GM21576 (cell line): Measurements from ENCODE around the gene RRAS.
A peak's percentile ranks its signal among the peaks of the same experiment; 100 is the strongest.

ENCODE experiments used
- ATAC-seq: cut with Tn5 transposase; IDR thresholded peaks from one replicate; pipeline ENCODE4 v1.9.1; 2021; ENCODE audit warnings: mild to moderate bottlenecking, moderate library complexity; ENCODE audit not compliant: unreplicated experiment

RRAS gene

DNA sequence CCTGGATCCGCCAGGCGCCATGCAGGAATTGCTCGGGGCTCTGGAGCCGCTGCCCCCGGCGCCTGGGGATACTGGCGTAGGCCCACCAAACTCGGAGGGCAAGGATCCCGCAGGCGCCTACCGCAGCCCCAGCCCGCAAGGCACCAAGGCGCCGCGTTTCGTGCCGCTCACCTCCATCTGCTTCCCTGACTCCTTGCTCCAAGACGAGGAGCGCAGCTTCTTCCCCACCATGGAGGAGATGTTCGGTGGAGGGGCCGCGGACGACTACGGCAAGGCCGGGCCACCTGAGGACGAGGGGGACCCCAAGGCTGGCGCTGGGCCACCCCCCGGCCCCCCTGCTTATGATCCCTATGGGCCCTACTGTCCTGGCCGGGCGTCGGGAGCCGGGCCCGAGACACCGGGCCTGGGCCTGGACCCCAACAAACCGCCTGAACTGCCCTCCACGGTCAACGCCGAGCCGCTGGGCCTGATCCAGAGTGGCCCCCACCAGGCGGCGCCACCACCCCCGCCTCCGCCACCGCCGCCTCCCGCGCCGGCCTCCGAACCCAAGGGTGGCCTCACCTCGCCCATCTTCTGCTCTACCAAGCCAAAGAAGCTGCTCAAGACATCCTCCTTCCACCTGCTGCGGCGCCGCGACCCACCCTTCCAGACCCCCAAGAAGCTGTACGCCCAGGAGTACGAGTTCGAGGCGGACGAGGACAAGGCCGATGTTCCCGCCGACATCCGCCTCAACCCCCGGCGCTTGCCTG lies 42.8 kb downstream of the RRAS start:
- no peak for ATAC-seq

DNA sequence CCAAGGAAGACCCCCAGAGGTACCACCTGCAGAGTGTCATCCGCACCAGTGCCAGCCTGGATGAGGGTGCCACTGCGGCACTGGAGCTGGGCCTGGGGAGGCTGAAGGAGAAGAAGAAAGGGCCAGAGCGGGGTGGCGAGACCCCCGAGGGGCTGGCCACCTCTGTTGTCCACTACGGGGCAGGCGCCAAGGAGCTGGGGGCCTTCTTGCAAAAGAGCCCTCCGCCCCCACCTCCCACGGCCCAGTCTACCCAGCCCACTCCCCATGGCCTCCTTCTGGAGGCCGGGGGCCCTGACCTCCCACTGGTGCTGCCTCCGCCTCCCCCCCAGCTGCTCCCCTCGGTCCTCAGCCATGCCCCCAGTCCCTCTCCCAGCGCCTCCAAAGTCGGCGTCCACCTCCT lies 43.5 kb downstream of the RRAS start:
- ATAC-seq = no peak

DNA sequence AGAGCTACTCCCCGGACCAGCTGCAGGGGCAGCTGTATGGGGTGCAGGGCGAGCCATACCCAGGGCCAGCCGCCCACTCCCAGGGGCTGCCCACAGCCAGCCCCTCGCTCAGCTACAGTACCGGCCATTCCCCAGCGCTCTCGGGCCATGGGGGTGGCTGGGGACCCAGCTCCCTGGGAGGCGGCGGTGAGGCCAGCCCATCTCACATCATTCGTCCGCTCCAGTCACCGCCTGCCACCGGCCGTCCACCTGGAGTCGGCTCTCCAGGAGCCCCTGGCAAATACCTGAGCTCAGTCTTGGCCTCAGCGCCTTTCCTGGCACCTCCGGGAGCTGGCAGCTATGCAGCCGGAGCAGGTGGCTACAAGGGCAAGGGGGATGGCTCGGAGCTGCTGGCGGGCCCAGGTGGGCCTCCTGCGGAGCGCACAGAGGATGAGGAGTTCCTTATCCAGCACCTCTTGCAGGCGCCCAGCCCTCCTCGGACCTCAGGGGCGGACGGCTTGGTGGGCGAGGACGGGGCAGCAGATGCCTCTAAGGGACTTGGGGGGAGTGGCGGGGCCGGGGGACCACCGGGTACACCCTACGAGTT lies 44.0 kb downstream of the RRAS start:
- no peak for ATAC-seq

DNA sequence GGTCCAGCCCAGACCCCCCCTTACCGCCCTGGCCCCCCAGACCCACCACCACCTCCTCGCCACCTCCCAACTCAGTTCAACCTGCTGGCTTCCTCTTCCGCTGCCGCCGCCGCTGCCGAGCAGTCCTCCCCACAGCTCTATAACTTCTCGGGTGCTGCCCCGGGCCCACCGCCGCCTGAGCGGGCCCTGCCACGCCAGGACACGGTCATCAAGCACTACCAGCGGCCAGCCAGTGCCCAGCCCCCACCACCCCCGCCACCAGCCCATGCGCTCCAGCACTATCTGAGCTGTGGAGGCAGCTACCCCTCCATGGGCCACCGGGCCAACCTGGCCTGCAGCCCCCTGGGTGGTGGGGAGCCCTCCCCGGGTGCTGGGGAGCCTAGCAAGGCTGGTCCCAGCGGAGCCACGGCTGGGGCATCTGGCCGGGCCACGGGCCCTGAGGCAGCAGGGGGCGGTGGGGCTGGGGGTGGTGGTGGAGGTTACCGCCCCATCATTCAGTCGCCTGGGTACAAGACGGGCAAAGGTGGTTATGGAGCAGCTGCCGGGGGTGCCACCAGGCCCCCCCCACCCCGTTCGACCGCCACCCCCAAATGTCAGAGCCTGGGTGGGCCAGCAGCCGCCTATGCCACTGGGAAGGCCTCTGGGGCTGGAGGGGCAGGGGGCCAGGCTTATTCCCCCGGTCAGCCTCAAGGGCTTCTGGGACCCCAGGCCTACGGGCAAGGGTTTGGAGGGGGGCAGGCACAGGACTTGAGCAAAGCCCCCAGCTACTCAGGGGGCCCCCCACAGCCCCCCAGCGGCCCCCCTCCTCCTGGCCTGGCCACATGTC lies 44.7 kb downstream of the RRAS start:
- no peak for ATAC-seq

DNA sequence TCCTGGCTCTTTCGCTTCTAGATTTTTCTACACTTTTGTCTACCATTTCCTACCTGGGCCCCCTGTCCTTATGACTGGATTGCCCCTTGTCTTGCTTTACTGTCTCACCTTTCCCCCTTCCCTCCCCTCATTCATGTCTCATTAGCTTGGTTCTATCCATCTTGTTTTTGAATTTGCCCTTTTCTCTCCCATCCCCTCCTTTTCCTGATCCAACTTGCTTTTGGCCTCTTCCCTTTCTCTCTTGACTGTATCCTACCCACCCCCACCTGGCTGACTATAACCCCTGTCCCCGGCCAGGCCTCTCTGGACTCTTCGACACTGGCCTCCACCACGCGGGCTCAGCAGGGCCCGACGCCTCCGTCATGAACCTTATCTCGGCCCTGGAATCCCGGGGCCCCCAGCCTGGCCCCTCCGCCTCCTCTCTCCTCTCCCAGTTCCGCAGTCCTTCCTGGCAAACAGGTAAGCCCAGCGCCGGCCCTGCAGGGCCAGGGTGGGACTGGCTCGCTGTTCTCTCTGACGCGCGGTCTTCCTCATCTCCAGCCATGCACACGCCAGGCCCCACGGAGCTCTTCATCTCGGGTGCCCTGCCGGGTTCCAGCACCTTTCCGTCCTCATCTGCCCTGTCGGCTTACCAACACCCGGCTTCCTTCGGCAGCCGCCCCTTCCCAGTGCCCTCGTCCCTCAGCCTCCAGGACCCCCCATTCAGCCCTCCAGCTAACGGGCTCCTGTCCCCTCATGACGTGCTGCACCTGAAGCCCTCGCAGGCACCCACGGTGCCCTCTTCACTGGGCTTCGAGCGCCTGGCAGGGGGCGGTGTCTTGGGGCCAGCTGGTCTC lies 45.6 kb downstream of the RRAS start:
- no peak for ATAC-seq

DNA sequence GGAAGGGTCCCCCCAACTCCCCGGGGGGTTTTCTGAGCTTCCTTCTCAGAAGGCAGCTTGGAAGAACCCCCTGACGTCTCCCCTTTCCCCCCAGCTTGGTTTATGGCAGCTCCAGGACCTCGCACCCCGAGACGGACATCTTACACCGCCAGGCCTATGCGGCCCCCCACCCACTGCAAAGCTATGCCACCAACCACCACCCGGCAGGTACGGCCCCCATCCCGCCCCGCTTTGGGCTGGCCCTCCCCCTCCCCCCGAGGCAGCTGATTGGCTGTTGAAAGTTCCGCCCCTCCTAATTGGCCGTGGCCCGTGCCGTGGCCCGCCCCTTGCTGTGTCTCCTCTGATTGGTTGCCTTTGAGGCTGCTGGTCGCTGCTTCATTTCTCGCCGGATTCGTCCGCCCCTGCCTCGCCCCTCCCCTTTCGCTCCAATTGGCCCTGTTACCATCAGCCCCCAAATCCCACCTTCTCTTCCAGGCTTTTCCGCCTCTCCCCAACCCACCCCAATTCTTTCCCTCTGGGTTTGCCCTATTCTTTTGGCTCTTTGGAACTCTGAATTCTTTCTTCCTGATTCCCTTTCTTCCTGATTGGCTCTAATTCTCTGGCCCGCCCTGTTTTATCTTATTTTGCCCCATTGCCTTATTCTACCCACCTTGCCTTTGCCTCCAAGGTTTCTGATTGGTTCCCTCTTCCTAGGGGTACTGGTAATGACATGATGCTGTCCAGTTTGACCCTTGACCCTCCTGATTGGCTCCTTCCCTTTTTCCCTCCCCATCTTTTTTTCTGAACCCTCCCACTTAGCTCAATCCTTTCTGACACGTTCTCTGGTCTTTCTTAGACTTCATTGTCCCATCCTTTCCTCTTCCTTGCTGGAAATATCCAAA lies 46.5 kb downstream of the RRAS start:
- ATAC-seq = peak; percentile 45

DNA sequence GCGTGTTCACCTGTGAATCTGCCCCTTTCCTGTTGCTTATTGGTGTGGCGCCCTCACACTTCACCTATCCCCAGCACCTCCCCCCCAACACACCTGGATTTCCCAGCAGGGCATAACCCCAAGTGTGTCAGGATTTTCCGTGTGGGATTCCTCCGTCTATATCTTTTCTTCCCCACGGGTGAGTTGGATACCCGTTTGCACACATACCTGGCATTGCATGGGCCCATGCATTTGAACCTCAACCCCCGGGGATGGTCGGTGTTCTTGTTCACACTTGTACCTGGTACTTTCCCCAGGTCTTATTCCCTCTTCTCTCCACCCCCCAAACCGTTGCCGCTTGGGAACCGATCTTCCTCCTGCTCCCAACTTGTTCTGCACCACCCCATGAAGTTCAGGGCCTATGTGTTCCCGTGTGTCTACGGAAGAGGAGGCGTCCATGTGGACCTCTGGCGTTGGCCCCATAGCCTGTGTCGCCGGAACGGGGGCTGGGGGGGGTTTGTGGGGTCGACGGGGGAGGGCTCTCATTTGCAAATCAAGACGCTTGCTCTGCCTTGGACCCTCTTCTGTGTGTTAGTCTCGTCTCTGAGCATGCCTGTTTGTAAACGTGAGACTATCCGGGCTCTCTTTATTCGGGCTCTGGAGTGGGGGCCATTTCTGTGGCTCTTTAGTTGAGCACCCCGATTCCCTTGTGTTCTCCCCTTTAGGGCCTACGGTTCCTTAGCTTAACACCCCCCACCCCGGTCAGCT lies 47.3 kb downstream of the RRAS start:
- no peak for ATAC-seq

DNA sequence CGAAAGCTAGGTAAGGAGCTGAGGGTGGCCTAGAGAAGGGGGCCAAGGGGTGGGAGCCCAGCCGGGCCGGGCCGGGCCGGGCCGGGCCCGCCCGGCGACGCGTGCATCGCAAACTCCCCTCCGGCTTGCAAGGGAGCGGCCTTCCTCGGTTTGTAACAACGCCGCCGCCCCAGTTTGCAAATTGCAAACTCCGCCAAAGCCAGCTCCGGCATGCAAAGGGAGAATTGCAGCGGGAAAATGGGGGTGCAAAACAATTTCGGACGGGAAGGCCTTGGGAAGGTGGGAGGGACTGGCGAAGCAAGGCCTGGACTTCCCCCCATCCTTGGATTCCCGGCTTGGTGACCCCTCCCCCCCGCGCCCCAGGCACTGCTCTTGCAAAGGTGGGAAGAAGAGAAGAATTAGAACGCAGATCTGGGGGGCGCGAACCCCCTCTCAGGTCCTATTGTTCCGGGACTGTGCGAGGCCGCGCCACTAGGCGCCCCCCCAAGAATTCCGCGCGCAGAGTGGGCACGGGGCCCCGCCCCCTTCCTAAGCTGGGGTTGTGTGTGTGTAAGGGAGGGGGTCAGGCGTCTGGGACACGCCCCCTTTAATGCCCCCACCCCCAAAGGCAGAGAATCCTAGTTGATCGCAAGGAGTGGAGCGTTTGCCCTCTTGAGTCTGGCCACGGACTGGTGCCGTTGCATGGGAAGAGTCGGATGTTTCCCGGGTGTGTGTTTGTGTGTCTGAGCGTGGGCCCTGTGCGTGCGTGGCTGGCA lies 48.0 kb downstream of the RRAS start:
- no peak for ATAC-seq

DNA sequence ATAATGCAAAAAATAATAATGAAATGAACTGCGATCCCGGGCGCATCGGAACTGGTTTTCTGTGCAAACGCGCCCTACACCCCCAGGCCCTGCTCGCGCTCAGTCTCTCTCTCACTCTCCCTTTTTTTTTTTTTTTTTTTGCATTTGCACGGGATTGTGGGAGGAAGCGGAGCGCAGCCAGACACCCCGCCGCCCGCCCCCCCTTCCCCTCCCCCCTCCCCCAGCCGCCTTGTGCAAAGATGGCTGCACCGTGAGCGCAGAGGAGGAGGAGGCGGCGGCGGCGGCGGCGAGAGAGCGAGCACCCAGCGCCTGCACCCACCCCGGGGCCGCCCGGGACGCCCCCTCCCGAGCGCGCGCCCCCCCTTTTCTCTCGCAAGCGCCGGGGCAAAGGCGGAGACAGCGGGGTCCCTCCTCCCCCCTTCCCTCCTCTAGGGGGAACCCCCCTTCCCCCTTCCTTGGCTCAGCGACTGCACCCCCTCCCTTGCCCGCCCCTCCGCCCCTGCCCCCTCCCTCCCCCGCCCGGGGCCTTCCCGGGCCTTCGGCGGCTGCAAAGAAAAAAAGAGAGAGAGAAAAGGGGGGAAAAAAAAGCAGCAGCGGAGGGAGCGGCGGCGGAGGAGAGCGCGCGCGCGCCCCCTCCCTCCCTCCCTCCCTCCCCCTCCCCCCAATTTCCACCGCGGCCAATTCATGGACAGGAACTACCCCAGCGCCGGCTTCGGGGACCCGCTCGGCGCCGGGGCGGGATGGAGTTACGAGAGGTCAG lies 48.8 kb downstream of the RRAS start, which contains the start of gene PRR12:
TSS of gene PRR12 (plus strand) at position 212 of the 760 bp plus-strand sequence. CDS start at position 685, 473 bp downstream.
- ATAC-seq = no peak

DNA sequence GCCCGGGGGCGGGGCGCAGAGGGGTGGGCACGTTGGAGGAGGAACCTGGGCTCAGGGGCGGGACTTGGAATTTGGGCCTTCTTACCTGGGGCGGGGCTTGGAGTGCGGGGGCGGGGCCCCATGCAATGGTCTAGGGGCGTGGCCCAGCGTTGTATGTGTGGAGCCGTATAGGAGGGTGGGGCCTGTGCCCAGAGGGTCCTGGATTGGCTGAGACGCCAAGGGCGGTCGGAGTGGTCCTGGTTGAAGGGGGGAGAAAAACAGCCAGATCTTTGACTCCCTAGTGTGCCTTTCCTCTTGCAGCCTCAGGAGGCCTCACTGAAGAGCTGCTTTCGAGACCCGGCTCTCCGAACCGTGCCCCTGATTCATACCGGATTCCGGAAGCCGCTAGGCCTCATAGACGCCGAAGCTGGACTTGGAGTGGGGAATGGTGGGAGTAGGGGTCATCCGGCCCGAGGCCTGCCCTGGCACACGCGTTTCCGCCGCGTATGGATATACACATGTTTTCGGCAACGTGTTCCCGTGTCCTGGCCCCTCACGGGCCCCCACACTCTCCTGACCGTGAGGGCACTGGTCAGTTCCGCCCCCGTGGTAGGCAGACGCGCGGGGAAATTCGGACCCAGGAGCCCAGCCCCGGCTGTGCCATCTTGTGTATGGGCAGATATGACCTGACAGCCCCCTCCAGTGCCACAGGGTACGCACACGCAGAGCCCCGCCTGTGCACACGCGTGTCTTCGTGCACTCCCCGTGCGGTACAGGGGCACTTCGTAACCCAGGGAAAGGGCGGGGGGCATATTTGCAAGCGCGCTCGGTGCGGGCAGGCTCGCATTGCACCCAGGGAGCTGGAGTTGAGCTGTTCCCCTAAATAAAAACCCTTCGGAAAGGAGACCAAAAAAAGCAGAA lies 49.6 kb downstream of the RRAS start:
- peak; percentile 60 for ATAC-seq

DNA sequence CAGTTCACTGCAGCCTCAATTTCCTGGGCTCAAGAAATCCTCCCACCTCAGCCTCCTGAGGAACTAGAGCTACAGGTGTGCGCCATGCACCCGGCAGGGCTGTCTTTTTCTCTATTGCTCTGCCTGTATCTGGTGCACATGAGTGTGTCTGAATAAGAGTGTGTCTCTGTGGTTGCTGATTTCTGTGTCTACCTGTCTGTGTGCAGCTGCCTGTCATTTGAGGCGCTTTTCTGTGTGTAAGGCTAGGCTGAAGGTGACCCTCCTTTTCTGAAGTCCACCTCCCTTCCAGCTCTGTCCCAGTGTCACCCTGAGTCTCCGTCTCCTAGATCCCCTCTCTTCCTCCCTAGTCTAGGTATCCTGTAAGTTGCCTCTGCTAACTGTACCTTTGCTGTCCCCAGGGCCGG lies 50.4 kb downstream of the RRAS start:
- ATAC-seq = no peak

DNA sequence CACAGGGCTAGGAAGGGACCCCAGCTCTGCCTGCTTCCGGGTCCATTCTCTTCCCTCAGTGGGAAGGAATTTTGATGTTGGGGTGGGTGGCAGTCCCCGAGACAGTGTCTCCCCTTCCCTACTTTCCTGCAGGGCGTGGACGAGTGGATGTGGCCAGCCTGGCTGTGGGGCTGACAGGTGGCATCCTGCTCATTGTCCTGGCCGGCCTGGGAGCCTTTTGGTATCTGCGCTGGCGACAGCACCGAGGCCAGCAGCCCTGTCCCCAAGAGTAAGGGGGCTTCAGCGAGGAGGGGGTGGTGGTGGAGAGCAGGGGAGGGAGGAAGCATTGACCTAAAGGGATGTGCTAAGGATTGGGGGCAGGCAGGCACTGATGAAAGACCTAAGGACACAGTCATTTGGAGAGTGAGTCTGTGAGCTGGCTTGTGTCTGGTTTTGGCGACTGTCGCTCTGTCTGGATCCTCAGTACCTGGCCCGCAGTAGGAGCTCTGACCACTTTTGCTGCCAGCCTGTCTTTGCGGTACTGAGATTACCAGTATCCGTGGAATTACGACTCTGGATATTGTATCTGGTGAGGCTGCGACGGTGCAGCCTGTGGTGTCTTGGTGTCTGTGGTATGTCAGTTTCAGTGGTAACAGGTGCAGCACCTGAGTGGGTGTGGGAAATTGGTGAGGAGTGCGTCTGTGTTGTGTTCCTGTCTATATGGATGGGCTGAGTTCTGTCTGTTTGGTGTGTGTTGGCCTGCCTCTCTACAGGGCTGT lies 51.4 kb downstream of the RRAS start:
- ATAC-seq = no peak

DNA sequence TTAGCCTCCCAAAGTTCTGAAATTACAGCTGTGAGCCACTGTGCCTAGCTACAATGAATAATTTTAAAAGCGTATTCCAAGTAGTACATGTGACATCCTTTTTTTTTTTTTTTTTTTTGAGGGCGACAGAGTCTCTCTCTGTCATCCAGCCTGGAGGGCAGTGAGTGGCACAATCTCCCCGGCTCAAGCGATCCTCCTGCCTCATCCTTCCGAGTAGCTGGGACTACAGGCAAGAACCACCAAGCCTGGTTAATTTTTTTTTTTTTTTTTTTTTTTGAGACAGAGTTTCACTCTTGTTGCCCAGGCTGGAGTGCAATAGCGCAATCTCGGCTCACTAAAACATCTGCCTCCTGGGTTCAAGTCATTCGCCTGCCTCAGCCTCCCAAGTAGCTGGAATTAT lies 52.7 kb downstream of the RRAS start:
- ATAC-seq = no peak
